HG03139 (cell line): ENCODE results near the gene TRIM8.
"Not testable (repeated sequence)": the region's sequence is repeated elsewhere in the genome, so short reads cannot be mapped to it uniquely, and the experiment has no call there.

Experiments
- ATAC-seq: cut with Tn5 transposase; IDR thresholded peaks from one replicate; pipeline ENCODE4 v1.9.1; 2021; ENCODE audit not compliant: unreplicated experiment

The TRIM8 gene

GRCh38 chr10:102691285-102692066 is 47.2 kb downstream of the TRIM8 start:
- ATAC-seq: no peak

GRCh38 chr10:102695401-102695800 is 51.1 kb downstream of the TRIM8 start:
- not testable (repeated sequence) for ATAC-seq

- ATAC-seq: no peak
These were observed 52.5 kb downstream of the TRIM8 start for GRCh38 chr10:102696736-102697135.

- ATAC-seq: no peak
These were observed 54.6 kb downstream of the TRIM8 start for GRCh38 chr10:102698894-102699293.

GRCh38 chr10:102701272-102701671 is 57.0 kb downstream of the TRIM8 start:
- no peak for ATAC-seq

- no peak for ATAC-seq
These were observed 57.5 kb downstream of the TRIM8 start for GRCh38 chr10:102701796-102702195.

GRCh38 chr10:102702742-102703141 is 58.5 kb downstream of the TRIM8 start:
- ATAC-seq: no peak

GRCh38 chr10:102704915-102705314 is 60.6 kb downstream of the TRIM8 start:
- ATAC-seq: no peak

GRCh38 chr10:102705531-102705930 is 61.3 kb downstream of the TRIM8 start:
- ATAC-seq: no peak
